HG02970 (cell line): Measurements from ENCODE around the gene LPP.

ENCODE experiments used
- ATAC-seq: cut with Tn5 transposase; IDR thresholded peaks from one replicate; pipeline ENCODE4 v1.9.1; 2021; ENCODE audit warnings: mild to moderate bottlenecking, moderate library complexity, moderate number of reproducible peaks; ENCODE audit not compliant: unreplicated experiment, low FRiP score

LPP gene

GRCh38 chr3:188482929-188483328 lies 329.0 kb downstream of the LPP start:
- no peak for ATAC-seq

- no peak for ATAC-seq
These were observed 332.2 kb downstream of the LPP start for GRCh38 chr3:188486126-188486525.

GRCh38 chr3:188486952-188487351 lies 333.0 kb downstream of the LPP start:
- no peak for ATAC-seq

GRCh38 chr3:188487652-188488051 lies 333.7 kb downstream of the LPP start:
- no peak for ATAC-seq

- ATAC-seq: no peak
These were observed 334.8 kb downstream of the LPP start for GRCh38 chr3:188488801-188489200.

- no peak for ATAC-seq
These were observed 335.9 kb downstream of the LPP start for GRCh38 chr3:188489639-188490405.

- no peak for ATAC-seq
These were observed 336.5 kb downstream of the LPP start for GRCh38 chr3:188490416-188490815.

GRCh38 chr3:188491276-188491687 lies 337.3 kb downstream of the LPP start:
- no peak for ATAC-seq

- ATAC-seq: no peak
These were observed 342.4 kb downstream of the LPP start for GRCh38 chr3:188496390-188496789.

GRCh38 chr3:188497021-188497420 lies 343.1 kb downstream of the LPP start:
- no peak for ATAC-seq

GRCh38 chr3:188503647-188504046 lies 349.7 kb downstream of the LPP start:
- ATAC-seq: no peak

- ATAC-seq: no peak
These were observed 351.2 kb downstream of the LPP start for GRCh38 chr3:188505151-188505550.

GRCh38 chr3:188505911-188506310 lies 352.0 kb downstream of the LPP start:
- no peak for ATAC-seq

- ATAC-seq: no peak
These were observed 352.5 kb downstream of the LPP start for GRCh38 chr3:188506446-188506845.

GRCh38 chr3:188507244-188507720 lies 353.3 kb downstream of the LPP start:
- no peak for ATAC-seq

GRCh38 chr3:188508454-188508853 lies 354.5 kb downstream of the LPP start:
- ATAC-seq: no peak

- ATAC-seq: no peak
These were observed 355.4 kb downstream of the LPP start for GRCh38 chr3:188509316-188509715.

- no peak for ATAC-seq
These were observed 356.4 kb downstream of the LPP start for GRCh38 chr3:188510366-188510765.

- no peak for ATAC-seq
These were observed 359.8 kb downstream of the LPP start for GRCh38 chr3:188513662-188514328.

GRCh38 chr3:188516515-188516914 lies 362.6 kb downstream of the LPP start:
- no peak for ATAC-seq

GRCh38 chr3:188518416-188518815 lies 364.5 kb downstream of the LPP start:
- no peak for ATAC-seq
